Limb (tissue), 2 donors: ENCODE results near the gene TTC33.
"Not testable (repeated sequence)": the region's sequence is repeated elsewhere in the genome, so short reads cannot be mapped to it uniquely, and the experiment has no call there.

Experiments used
- DNase-seq, 2 donors: peaks; one replicate each; pipeline ENCODE4 v3.0.0-alpha.2; 2016; ENCODE audit errors: extremely low spot score in 2 of 2

The TTC33 gene

GRCh38 chr5:40572391-40572790 lies 183.4 kb downstream of the TTC33 start:
- DNase-seq, result peak in 1 of 2 donors; percentile 61

- DNase-seq, result no peak
Measured at GRCh38 chr5:40571729-40572128, 184.0 kb downstream of the TTC33 start.

- no peak for DNase-seq
Measured at GRCh38 chr5:40570408-40571129, 185.2 kb downstream of the TTC33 start.

- no peak for DNase-seq
Measured at GRCh38 chr5:40569546-40570270, 186.1 kb downstream of the TTC33 start.

GRCh38 chr5:40568548-40568947 lies 187.2 kb downstream of the TTC33 start:
- no peak for DNase-seq

GRCh38 chr5:40563173-40563572 lies 192.6 kb downstream of the TTC33 start:
- DNase-seq, result not testable (repeated sequence)

- DNase-seq, result no peak
Measured at GRCh38 chr5:40560474-40561110, 195.2 kb downstream of the TTC33 start.

- DNase-seq, result no peak
Measured at GRCh38 chr5:40559306-40559705, 196.5 kb downstream of the TTC33 start.

- no peak for DNase-seq
Measured at GRCh38 chr5:40557501-40557900, 198.3 kb downstream of the TTC33 start.

- no peak for DNase-seq
Measured at GRCh38 chr5:40556811-40557210, 198.9 kb downstream of the TTC33 start.

GRCh38 chr5:40555886-40556285 lies 199.9 kb downstream of the TTC33 start:
- no peak for DNase-seq

- DNase-seq, result no peak
Measured at GRCh38 chr5:40554813-40555212, 200.9 kb downstream of the TTC33 start.

- DNase-seq, result no peak
Measured at GRCh38 chr5:40554054-40554453, 201.7 kb downstream of the TTC33 start.

- no peak for DNase-seq
Measured at GRCh38 chr5:40552981-40553380, 202.8 kb downstream of the TTC33 start.

GRCh38 chr5:40551496-40552491 lies 204.0 kb downstream of the TTC33 start:
- DNase-seq, result no peak

- DNase-seq, result no peak
Measured at GRCh38 chr5:40550481-40550880, 205.3 kb downstream of the TTC33 start.

GRCh38 chr5:40549616-40550015 lies 206.1 kb downstream of the TTC33 start:
- DNase-seq, result no peak

- no peak for DNase-seq
Measured at GRCh38 chr5:40547994-40548575, 207.7 kb downstream of the TTC33 start.

- DNase-seq, result no peak
Measured at GRCh38 chr5:40547557-40547956, 208.2 kb downstream of the TTC33 start.

GRCh38 chr5:40540301-40540700 lies 215.5 kb downstream of the TTC33 start:
- DNase-seq, result no peak

- DNase-seq, result no peak
Measured at GRCh38 chr5:40524677-40525076, 231.1 kb downstream of the TTC33 start.
